Right hindlimb (tissue), 1 donor: ENCODE results near the gene WNT7A.

ENCODE experiments used
- DNase-seq: peaks from one replicate; pipeline ENCODE4 v3.0.0-alpha.2; 2018

Gene WNT7A

GRCh38 chr3:13825821-13826220 lies 54.0 kb downstream of the WNT7A start:
- DNase-seq = no peak

GRCh38 chr3:13825311-13825579 lies 54.6 kb downstream of the WNT7A start:
- DNase-seq = no peak

GRCh38 chr3:13824521-13825310 lies 55.2 kb downstream of the WNT7A start:
- no peak for DNase-seq

- no peak for DNase-seq
Observed at GRCh38 chr3:13823692-13824091, 56.2 kb downstream of the WNT7A start.

- DNase-seq = no peak
Observed at GRCh38 chr3:13822871-13823585, 56.8 kb downstream of the WNT7A start.

GRCh38 chr3:13822042-13822441 lies 57.8 kb downstream of the WNT7A start:
- DNase-seq = no peak

- DNase-seq = no peak
Observed at GRCh38 chr3:13821126-13821525, 58.7 kb downstream of the WNT7A start.

GRCh38 chr3:13818919-13819318 lies 61.0 kb downstream of the WNT7A start:
- DNase-seq = no peak

- no peak for DNase-seq
Observed at GRCh38 chr3:13815088-13815683, 64.7 kb downstream of the WNT7A start.

- no peak for DNase-seq
Observed at GRCh38 chr3:13812034-13812471, 67.8 kb downstream of the WNT7A start.

- no peak for DNase-seq
Observed at GRCh38 chr3:13811614-13812013, 68.3 kb downstream of the WNT7A start.

GRCh38 chr3:13808550-13808949 lies 71.3 kb downstream of the WNT7A start:
- no peak for DNase-seq

- DNase-seq = no peak
Observed at GRCh38 chr3:13801361-13802204, 78.3 kb downstream of the WNT7A start.

GRCh38 chr3:13800064-13800463 lies 79.8 kb downstream of the WNT7A start:
- DNase-seq = no peak

- no peak for DNase-seq
Observed at GRCh38 chr3:13798401-13798800, 81.5 kb downstream of the WNT7A start.

- DNase-seq = no peak
Observed at GRCh38 chr3:13796701-13797460, 83.0 kb downstream of the WNT7A start.

GRCh38 chr3:13795816-13796215 lies 84.1 kb downstream of the WNT7A start:
- DNase-seq = no peak

GRCh38 chr3:13794322-13794721 lies 85.5 kb downstream of the WNT7A start:
- DNase-seq = no peak

- no peak for DNase-seq
Observed at GRCh38 chr3:13793451-13793850, 86.4 kb downstream of the WNT7A start.

- no peak for DNase-seq
Observed at GRCh38 chr3:13792512-13793371, 87.1 kb downstream of the WNT7A start.

- DNase-seq = no peak
Observed at GRCh38 chr3:13792051-13792490, 87.8 kb downstream of the WNT7A start.
